Cardiac muscle cell (in vitro differentiated cells and primary cell): Measurements from ENCODE around the gene ALCAM. TPM values are rescaled to one million over a fixed set of nuclear protein-coding genes. Genes with fewer than 3 reads are reported as not detected.
A peak's percentile ranks its signal among the peaks of the same experiment; 100 is the strongest.

Experiments used
- DNase-seq, 2 donors: peaks; one replicate each; pipeline versions ENCODE4 v3.0.0 to v3.0.0-alpha.2; 2010 to 2017; ENCODE audit warnings: low read depth in 1 of 2, low spot score in 1 of 2
- H3K27ac ChIP-seq: fragments of 200-600 bp; sonication (generic); 2 replicates; pipeline ENCODE4 v1.5.1; 2016
- H3K27me3 ChIP-seq: fragments of 200-600 bp; sonication (generic); 2 replicates; pipeline ENCODE4 v1.6.0; 2016; ENCODE audit warnings: control low read depth
- H3K36me3 ChIP-seq: fragments of 200-600 bp; sonication (generic); 2 replicates; pipeline ENCODE4 v1.5.1; 2016; ENCODE audit warnings: control low read depth
- H3K4me1 ChIP-seq: fragments of 200-600 bp; sonication (generic); 2 replicates; pipeline ENCODE4 v1.8.1; 2017; ENCODE audit warnings: low read depth, mild to moderate bottlenecking, mixed run types
- H3K4me3 ChIP-seq: fragments of 200-600 bp; sonication (generic); 2 replicates; pipeline ENCODE4 v1.5.1; 2016; ENCODE audit warnings: mild to moderate bottlenecking
- H3K9me3 ChIP-seq: fragments of 200-600 bp; sonication (generic); 2 replicates; pipeline ENCODE4 v1.5.1; 2017; ENCODE audit warnings: low read depth, mild to moderate bottlenecking, control low read depth
- polyA plus RNA-seq: library from polyadenylated mRNA; unstranded; fragments of >200 nt; fragmentation: Nextera tagmentation; extraction: Ambion mirVana; gene quantifications from 2 replicates; pipeline ENCODE4 v1.2.1, GENCODE V29; 2016
- total RNA-seq: library from RNA; depleted of rRNA; stranded (reverse); fragments of >200 nt; gene quantifications from 2 replicates; pipeline ENCODE4 v1.2.3, GENCODE V29; 2016
- TF ChIP-seq, protein P1 (sequence below): IDR thresholded peaks from 2 replicates; pipeline ENCODE4 v1.5.1; 2012; ENCODE audit warnings: low read depth, mild to moderate bottlenecking, low read length

The ALCAM gene
- total and polyA plus RNA-seq, 2 experiments from 2014 or later: 15.3 to 28.9 TPM

DNA sequence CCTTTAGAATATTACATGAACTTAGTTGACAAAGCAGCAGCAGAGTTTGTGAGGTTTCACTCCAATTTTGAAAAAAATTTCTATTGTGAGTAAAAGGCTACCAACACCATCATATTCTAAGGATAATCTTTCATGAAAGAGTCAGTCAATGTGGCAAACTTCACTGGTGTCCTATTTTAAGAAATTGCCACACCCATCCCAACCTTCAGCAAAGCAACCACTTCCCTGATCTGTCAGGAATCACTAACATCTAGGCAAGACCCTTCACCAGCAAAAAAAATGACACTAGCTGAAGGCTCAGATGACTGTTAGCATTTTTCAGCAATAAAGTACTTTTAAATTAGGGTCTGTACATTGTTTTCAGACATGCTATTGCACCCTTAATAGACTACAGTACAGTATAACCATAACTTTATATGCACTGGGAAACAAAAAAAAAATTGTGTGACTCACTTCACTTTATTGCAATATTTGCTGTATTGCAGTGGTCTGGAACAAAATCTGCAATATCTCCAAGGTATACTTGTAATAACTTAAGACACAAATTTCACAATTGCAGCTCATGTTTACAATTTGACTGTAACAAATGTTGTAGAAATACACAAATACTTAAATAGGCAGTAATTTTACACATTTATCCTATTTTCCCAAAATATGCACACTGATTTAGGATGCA lies 38.9 kb upstream of the ALCAM start:
- Histone ChIP-seq H3K4me3 (no peak overlapping the region), H3K27ac (no peak overlapping the region), H3K4me1 (no peaks in the 10 kb centered on the region), H3K27me3 (no peaks in the 10 kb centered on the region), H3K9me3 (no peaks in the 10 kb centered on the region), H3K36me3 (no peaks in the 10 kb centered on the region)
- no peak for DNase-seq
- TF ChIP-seq, protein P1, sequence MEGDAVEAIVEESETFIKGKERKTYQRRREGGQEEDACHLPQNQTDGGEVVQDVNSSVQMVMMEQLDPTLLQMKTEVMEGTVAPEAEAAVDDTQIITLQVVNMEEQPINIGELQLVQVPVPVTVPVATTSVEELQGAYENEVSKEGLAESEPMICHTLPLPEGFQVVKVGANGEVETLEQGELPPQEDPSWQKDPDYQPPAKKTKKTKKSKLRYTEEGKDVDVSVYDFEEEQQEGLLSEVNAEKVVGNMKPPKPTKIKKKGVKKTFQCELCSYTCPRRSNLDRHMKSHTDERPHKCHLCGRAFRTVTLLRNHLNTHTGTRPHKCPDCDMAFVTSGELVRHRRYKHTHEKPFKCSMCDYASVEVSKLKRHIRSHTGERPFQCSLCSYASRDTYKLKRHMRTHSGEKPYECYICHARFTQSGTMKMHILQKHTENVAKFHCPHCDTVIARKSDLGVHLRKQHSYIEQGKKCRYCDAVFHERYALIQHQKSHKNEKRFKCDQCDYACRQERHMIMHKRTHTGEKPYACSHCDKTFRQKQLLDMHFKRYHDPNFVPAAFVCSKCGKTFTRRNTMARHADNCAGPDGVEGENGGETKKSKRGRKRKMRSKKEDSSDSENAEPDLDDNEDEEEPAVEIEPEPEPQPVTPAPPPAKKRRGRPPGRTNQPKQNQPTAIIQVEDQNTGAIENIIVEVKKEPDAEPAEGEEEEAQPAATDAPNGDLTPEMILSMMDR: no peak

DNA sequence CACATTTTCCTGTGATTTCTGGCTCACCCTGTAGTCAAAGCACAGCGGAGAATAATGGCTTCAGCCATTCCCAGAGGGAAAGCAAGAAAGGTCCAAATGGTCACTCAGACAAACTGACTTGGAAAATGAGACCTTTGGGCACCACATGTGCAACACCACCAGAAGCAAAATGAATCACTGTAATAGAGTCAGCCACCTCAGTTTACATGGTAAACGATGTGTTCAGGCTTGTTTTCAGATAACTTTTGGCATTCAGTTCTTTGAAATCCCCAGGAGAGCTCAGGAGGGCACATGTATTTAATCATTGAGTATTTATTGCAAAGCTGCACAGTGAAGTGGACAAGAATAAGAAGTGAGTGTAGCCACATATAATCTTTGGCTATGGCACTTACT lies 38.4 kb upstream of the ALCAM start:
- no peak for DNase-seq
- Histone ChIP-seq H3K27ac (no peak overlapping the region), H3K9me3 (no peaks in the 10 kb centered on the region), H3K36me3 (no peaks in the 10 kb centered on the region), H3K4me3 (no peak overlapping the region), H3K27me3 (no peaks in the 10 kb centered on the region), H3K4me1 (no peaks in the 10 kb centered on the region)
- TF ChIP-seq, protein P1: no peak

DNA sequence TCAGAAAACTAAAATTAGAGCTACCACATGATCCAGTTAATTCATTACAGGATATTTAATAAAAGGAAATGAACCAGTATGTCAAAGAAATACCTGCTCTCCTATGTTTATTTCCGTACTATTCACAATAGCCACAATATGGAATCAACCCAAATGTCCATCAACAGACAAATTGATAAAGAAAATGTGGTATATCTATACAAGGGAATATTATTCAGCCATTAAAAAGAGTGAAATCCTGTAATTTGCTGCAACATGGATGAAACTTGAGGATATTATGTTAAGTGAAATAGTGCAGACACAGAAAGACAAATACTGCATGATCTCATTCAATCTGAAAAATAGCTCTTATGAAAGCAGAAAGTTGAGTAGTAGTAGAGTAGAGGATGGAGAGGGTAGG lies 33.7 kb upstream of the ALCAM start:
- TF ChIP-seq, protein P1: no peak
- no peaks in the 10 kb centered on the region for H3K4me1 ChIP-seq
- H3K36me3 ChIP-seq: no peaks in the 10 kb centered on the region
- no peak overlapping the region for H3K27ac ChIP-seq
- DNase-seq: no peak
- H3K9me3 ChIP-seq: no peaks in the 10 kb centered on the region
- H3K27me3 ChIP-seq: no peaks in the 10 kb centered on the region
- no peak overlapping the region for H3K4me3 ChIP-seq

DNA sequence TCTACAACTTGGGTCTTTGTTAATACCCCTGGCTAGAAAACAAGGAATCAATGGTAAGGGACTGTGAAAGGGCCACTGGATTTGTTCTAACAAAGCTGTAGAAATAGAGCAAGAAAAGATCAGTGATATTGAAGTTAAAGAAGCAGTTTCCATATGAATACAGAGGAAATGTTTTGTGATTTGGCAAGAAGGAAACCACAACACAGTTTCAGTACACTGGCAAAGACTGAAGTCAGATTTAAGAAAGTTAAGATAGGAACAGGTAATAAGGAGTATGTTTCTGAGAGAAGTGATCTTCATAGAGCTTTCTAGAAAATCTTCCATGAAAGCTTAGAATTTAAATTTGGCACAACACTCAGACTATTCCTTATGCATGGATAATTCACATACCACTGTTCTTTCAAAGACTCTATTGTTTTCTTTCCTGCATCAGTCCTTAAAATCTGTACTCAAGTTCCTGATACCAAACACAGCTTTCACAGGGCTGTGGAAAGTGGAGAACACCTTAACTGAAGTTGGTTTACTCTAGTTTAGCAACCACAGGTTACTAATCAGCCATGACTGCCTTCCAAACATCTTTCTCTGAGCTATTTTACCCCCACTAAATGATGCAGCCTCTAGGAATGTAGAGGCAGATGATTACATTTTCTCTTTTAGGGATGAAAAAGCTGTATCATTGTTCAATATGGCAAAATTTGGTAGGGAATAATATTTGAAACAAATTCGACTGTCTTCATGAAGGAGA lies 32.4 kb upstream of the ALCAM start:
- Histone ChIP-seq H3K36me3 (no peaks in the 10 kb centered on the region), H3K4me3 (no peak overlapping the region), H3K27ac (no peak overlapping the region), H3K4me1 (no peaks in the 10 kb centered on the region), H3K27me3 (no peaks in the 10 kb centered on the region), H3K9me3 (no peaks in the 10 kb centered on the region)
- TF ChIP-seq, protein P1: no peak
- peak in 1 of 2 donors; percentile 7 for DNase-seq

DNA sequence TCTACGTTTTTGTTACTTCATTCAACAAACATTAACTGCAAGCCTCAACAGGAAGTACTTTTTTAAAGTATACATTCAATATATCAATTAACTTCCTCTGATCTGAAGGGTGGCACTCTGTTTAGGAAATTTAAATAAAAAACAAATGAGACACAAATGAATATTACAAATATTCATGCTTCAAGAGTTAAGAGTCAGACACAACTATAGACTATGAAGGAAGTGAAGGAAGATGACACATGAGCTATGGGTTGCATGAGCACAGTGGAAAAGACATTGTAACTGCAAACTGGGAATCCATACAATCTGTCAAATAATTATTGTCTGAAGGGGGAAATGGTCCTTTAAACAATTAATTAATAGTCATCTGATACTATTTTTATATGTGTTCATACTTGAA lies 26.8 kb upstream of the ALCAM start:
- DNase-seq: no peak
- H3K27ac ChIP-seq: no peak overlapping the region
- no peaks in the 10 kb centered on the region for H3K4me1 ChIP-seq
- H3K27me3 ChIP-seq: no peaks in the 10 kb centered on the region
- no peaks in the 10 kb centered on the region for H3K36me3 ChIP-seq
- no peaks in the 10 kb centered on the region for H3K9me3 ChIP-seq
- H3K4me3 ChIP-seq: no peak overlapping the region
- TF ChIP-seq, protein P1: no peak
